OCI-LY3 (cell line): ENCODE measurements around the gene DCC.
A peak's percentile ranks its signal among the peaks of the same experiment; 100 is the strongest.

ENCODE experiments used
- H2AFZ ChIP-seq: fragments of 200-600, 300-600 bp; shearing (Covaris generic); 2 replicates; pipeline ENCODE4 v1.6.0; 2014; ENCODE audit warnings: antibody characterized with exemption, low read depth, low read length
- H3K27ac ChIP-seq: fragments of 200-600, 300-600 bp; sonication (generic); 2 replicates; pipeline ENCODE4 v1.5.1; 2014; ENCODE audit warnings: mild to moderate bottlenecking, low read length, moderate library complexity, mixed read lengths
- H3K27me3 ChIP-seq: fragments of 200-600, 300-600 bp; sonication (generic); 2 replicates; pipeline ENCODE4 v1.6.1; 2014; ENCODE audit warnings: low read depth, low read length, mixed read lengths
- H3K36me3 ChIP-seq: fragments of 200-600, 300-600 bp; sonication (generic); replicated peaks from 2 replicates; pipeline ENCODE3; 2014; ENCODE audit warnings: low read depth, low read length, mixed read lengths
- H3K4me1 ChIP-seq: fragments of 300-600, 200-600 bp; sonication (generic); 2 replicates; pipeline ENCODE4 v1.6.1; 2014; ENCODE audit warnings: low read length, mixed read lengths
- H3K4me2 ChIP-seq: fragments of 200-600, 300-600 bp; sonication (generic); 2 replicates; pipeline ENCODE4 v1.6.1; 2014; ENCODE audit warnings: low read length, mixed read lengths
- H3K4me3 ChIP-seq: fragments of 300-600, 200-600 bp; sonication (generic); 2 replicates; pipeline ENCODE4 v1.5.1; 2014; ENCODE audit warnings: antibody characterized with exemption, mild to moderate bottlenecking, low read length, moderate library complexity
- H3K79me2 ChIP-seq: fragments of 300-600, 200-600 bp; shearing (Covaris generic); 2 replicates; pipeline ENCODE4 v1.6.1; 2014; ENCODE audit warnings: mild to moderate bottlenecking, low read length, mixed read lengths
- H3K9ac ChIP-seq: fragments of 300-600, 200-600 bp; shearing (Covaris generic); 2 replicates; pipeline ENCODE4 v1.6.0; 2014; ENCODE audit warnings: mild to moderate bottlenecking, low read length, moderate library complexity
- H3K9me3 ChIP-seq: fragments of 200-600, 300-600 bp; shearing (Covaris generic); 2 replicates; pipeline ENCODE4 v1.6.1; 2014; ENCODE audit warnings: low read length, mixed read lengths; ENCODE audit not compliant: insufficient read depth
- H4K20me1 ChIP-seq: fragments of 200-600, 300-600 bp; sonication (generic); 2 replicates; pipeline ENCODE4 v1.6.1; 2016; ENCODE audit warnings: low read length, mixed read lengths; ENCODE audit not compliant: insufficient read depth
- CTCF ChIP-seq: fragments of 200-600, 300-600 bp; sonication (generic); IDR thresholded peaks from 2 replicates; pipeline ENCODE4 v1.5.1; 2014; ENCODE audit warnings: antibody characterized with exemption, low read length, low read depth
- EZH2phosphoT487 ChIP-seq: fragments of 200-600 bp; shearing (Covaris generic); IDR thresholded peaks from 2 replicates; pipeline ENCODE4 v1.6.1; 2018; ENCODE audit warnings: antibody characterized with exemption, mixed run types, low read depth

Gene DCC

DNA sequence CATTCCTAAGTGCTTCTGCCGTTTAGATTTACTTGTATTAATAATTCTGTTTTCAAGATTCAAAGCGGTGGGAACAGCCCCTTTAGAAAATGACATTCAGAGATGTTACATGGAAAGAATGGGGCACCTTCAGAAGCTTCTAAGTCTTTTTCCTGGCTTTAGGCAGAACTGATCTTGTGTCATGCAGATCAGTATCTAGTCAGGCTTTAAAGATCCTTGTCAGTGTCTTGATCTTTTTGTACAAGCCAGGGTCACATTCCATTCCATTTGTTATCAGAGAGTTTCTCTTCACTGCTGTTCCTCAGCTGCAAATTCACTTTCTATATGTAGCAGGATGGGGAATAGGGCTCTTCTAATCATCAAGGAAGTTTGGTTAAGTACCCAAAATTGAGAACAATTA is 275.3 kb downstream of the DCC start:
- TF ChIP-seq EZH2phosphoT487: no peak
- TF ChIP-seq CTCF: no peak
- no peaks in the 10 kb centered on the region for H3K79me2 ChIP-seq
- no peak overlapping the region for H3K9ac ChIP-seq
- H4K20me1 ChIP-seq: no peaks in the 10 kb centered on the region
- H3K4me3 ChIP-seq: peak overlapping the region; percentile 21
- peaks cover 24% of the 10 kb centered on the region for H3K4me1 ChIP-seq
- no peaks in the 10 kb centered on the region for H3K36me3 ChIP-seq
- H3K9me3 ChIP-seq: no peaks in the 10 kb centered on the region
- H3K27ac ChIP-seq: no peak overlapping the region
- H3K4me2 ChIP-seq: peak overlapping the region; percentile 60
- no peak overlapping the region for H2AFZ ChIP-seq
- peaks cover 51% of the 10 kb centered on the region for H3K27me3 ChIP-seq

DNA sequence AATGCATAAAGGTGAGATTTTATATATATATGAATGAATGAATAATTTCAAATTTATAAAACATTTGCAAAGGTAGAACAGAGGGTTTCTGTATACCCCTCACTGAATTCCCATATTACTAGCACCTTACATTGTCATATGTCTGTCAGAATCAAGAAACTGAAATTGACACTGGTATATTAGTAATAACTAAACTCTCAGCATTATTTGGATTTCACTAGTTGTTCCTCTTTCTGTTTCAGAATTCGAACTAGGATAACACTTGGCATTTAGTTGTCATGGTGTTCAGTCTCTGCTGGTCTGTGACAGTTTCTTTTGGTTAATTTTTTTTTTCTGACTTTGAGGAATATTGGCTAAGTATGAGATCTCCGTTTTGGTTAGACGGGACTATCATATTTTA is 275.9 kb downstream of the DCC start:
- TF ChIP-seq EZH2phosphoT487 (no peak), CTCF (no peak)
- H3K36me3 ChIP-seq: no peaks in the 10 kb centered on the region
- peak overlapping the region; percentile 35 for H3K4me3 ChIP-seq
- H2AFZ ChIP-seq: no peak overlapping the region
- peaks cover 24% of the 10 kb centered on the region for H3K4me1 ChIP-seq
- H3K79me2 ChIP-seq: no peaks in the 10 kb centered on the region
- no peak overlapping the region for H3K27ac ChIP-seq
- H3K9ac ChIP-seq: no peak overlapping the region
- peaks cover 52% of the 10 kb centered on the region for H3K27me3 ChIP-seq
- peak overlapping the region; percentile 60 for H3K4me2 ChIP-seq
- H4K20me1 ChIP-seq: no peaks in the 10 kb centered on the region
- H3K9me3 ChIP-seq: no peaks in the 10 kb centered on the region

- H3K27ac ChIP-seq: no peak overlapping the region
- H3K27me3 ChIP-seq: peaks cover 41% of the 10 kb centered on the region; the same call in 1 of the 2 replicates
- no peak overlapping the region for H3K9ac ChIP-seq
- H3K4me1 ChIP-seq: peaks cover 24% of the 10 kb centered on the region
- H4K20me1 ChIP-seq: no peaks in the 10 kb centered on the region
- no peaks in the 10 kb centered on the region for H3K36me3 ChIP-seq
- no peaks in the 10 kb centered on the region for H3K79me2 ChIP-seq
- TF ChIP-seq EZH2phosphoT487 (no peak), CTCF (no peak)
- no peak overlapping the region for H3K4me2 ChIP-seq
- no peak overlapping the region for H3K4me3 ChIP-seq
- no peaks in the 10 kb centered on the region for H3K9me3 ChIP-seq
- no peak overlapping the region for H2AFZ ChIP-seq
Observed at GRCh38 chr18:52617931-52618330, 277.9 kb downstream of the DCC start.

- peaks cover 10% of the 10 kb centered on the region for H3K4me1 ChIP-seq
- peaks cover 29% of the 10 kb centered on the region; the same call in 1 of the 2 replicates for H3K27me3 ChIP-seq
- H3K79me2 ChIP-seq: no peaks in the 10 kb centered on the region
- H3K9ac ChIP-seq: no peak overlapping the region
- TF ChIP-seq CTCF: no peak
- TF ChIP-seq EZH2phosphoT487: no peak
- no peak overlapping the region for H2AFZ ChIP-seq
- no peak overlapping the region for H3K27ac ChIP-seq
- no peaks in the 10 kb centered on the region for H3K36me3 ChIP-seq
- no peaks in the 10 kb centered on the region for H3K9me3 ChIP-seq
- no peak overlapping the region for H3K4me3 ChIP-seq
- H4K20me1 ChIP-seq: no peaks in the 10 kb centered on the region
- no peak overlapping the region for H3K4me2 ChIP-seq
Observed at GRCh38 chr18:52620926-52621439, 281.0 kb downstream of the DCC start.
